ENCODE measurements around the gene SRSF3.
"Not testable (repeated sequence)": the region's sequence is repeated elsewhere in the genome, so short reads cannot be mapped to it uniquely, and the experiment has no call there.

The SRSF3 gene

GRCh38 chr6:36609582-36609981 is 15.4 kb downstream of the SRSF3 start:
- H3K4me3 ChIP-seq (replicated peaks in 1 of 2; ENCODE audit: low read depth in 2 of 2, low read length in 2 of 2) = no peak overlapping the region
- no peak for TF ChIP-seq CTCF (IDR thresholded peaks at IDR 0.05; ENCODE audit: low read depth, low read length)
- DNase-seq (ENCODE audit: low read depth in 2 of 2) = no peak

DNA sequence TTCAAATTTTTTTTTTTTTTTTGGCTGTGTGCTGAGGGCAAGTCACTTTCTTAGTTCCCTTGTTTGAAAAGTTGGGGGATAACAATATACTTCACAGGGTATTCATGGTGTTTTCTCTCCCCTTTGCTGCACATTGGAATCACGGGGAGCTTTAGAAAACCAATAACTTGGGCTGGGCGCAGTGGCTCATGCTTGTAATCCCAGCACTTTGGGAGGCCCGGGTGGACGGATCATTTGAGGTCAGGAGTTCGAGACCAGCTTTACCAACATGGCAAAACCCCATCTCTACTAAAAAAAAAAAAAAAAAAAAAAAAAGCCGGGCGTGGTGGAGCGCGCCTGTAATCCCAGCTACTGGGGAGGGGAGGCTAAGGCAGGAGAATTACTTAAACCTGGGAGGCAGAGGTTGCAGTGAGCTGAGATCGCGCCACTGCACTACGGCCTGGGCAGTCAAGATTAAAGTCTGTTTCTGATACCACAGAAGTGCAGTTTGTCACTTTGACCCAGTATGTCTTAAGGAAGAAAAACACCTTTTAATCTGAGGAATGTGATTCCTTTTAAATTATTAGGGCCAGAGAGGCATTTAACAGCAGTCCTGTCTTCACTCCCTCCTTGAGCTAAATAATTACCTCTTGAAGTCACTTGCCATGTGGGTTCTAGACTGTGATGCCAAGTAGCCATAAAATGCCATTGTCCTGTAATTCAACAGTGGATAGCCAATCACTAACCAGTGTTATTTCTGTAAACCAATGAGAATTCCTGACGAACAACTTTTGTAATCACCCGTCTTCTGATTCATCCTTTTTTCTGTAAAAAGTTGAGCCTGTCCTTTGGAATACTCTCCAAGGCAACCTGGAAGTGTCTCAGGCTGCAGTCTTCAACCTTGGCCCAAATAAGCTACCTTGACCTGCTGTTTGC is 16.1 kb downstream of the SRSF3 start:
- H3K4me3 ChIP-seq (replicated peaks in 1 of 2; ENCODE audit: low read depth in 2 of 2, low read length in 2 of 2) = no peak overlapping the region
- peak in 1 of 2 donors; percentile 46 for DNase-seq (ENCODE audit: low read depth in 2 of 2)
- no peak for TF ChIP-seq CTCF (IDR thresholded peaks at IDR 0.05; ENCODE audit: low read depth, low read length)

GRCh38 chr6:36610956-36611336 is 16.8 kb downstream of the SRSF3 start:
- no peak for DNase-seq (ENCODE audit: low read depth in 2 of 2)
- no peak for TF ChIP-seq CTCF (IDR thresholded peaks at IDR 0.05; ENCODE audit: low read depth, low read length)
- H3K4me3 ChIP-seq (replicated peaks in 1 of 2; ENCODE audit: low read depth in 2 of 2, low read length in 2 of 2) = no peak overlapping the region

DNA sequence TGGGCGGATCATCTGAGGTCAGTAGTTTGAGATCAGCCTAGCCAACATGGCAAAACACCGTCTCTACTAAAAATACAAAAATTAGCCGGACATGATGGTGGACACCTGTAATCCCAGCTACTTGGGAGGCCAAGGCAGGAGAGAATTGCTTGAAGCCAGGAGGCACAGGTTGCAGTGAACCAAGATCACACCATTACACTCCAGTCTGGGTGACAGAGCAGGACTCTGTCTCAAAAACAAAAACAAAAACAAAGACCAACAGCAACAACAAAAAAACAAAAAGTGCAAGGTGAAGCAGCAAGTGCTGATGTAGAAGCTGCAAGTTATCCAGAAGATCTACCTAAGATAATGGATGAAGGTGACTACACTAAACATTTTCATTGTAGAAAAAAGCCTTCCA is 17.5 kb downstream of the SRSF3 start:
- not testable (repeated sequence) for H3K4me3 ChIP-seq (replicated peaks in 1 of 2; ENCODE audit: low read depth in 2 of 2, low read length in 2 of 2); DNase-seq (ENCODE audit: low read depth in 2 of 2)

- no peak for TF ChIP-seq CTCF (IDR thresholded peaks at IDR 0.05; ENCODE audit: low read depth, low read length)
- no peak overlapping the region for H3K4me3 ChIP-seq (replicated peaks in 1 of 2; ENCODE audit: low read depth in 2 of 2, low read length in 2 of 2)
- DNase-seq (ENCODE audit: low read depth in 2 of 2) = no peak
These were observed 18.0 kb downstream of the SRSF3 start for GRCh38 chr6:36612101-36612625.

GRCh38 chr6:36613200-36613995 is 19.2 kb downstream of the SRSF3 start:
- H3K4me3 ChIP-seq (replicated peaks in 1 of 2; ENCODE audit: low read depth in 2 of 2, low read length in 2 of 2) = no peak overlapping the region
- no peak for TF ChIP-seq CTCF (IDR thresholded peaks at IDR 0.05; ENCODE audit: low read depth, low read length)
- DNase-seq (ENCODE audit: low read depth in 2 of 2) = no peak
